ENCODE results near the gene CDCA8.

Gene CDCA8

GRCh38 chr1:37741130-37741529 lies 48.8 kb downstream of the CDCA8 start:
- no peak for DNase-seq

- DNase-seq: no peak
Observed at GRCh38 chr1:37741662-37742061, 49.3 kb downstream of the CDCA8 start.

GRCh38 chr1:37746806-37747205 lies 54.5 kb downstream of the CDCA8 start:
- DNase-seq: no peak

- no peak for DNase-seq
Observed at GRCh38 chr1:37748565-37748964, 56.2 kb downstream of the CDCA8 start.

- DNase-seq: no peak
Observed at GRCh38 chr1:37752213-37752582, 59.9 kb downstream of the CDCA8 start.

GRCh38 chr1:37752583-37753471 lies 60.5 kb downstream of the CDCA8 start:
- DNase-seq: no peak

GRCh38 chr1:37753473-37754321 lies 61.4 kb downstream of the CDCA8 start:
- DNase-seq: no peak

- no peak for DNase-seq
Observed at GRCh38 chr1:37755290-37755689, 63.0 kb downstream of the CDCA8 start.

- no peak for DNase-seq
Observed at GRCh38 chr1:37755951-37756560, 63.7 kb downstream of the CDCA8 start.

Data from stimulated activated naive CD4-positive, alpha-beta T cell (primary cell).